ENCODE measurements around the gene SPA17. TPM values are rescaled to one million over a fixed set of nuclear protein-coding genes. Genes with fewer than 3 reads are reported as not detected.

Gene SPA17
- polyA plus RNA-seq, 2 donors = 7.1 to 7.8 TPM

DNA sequence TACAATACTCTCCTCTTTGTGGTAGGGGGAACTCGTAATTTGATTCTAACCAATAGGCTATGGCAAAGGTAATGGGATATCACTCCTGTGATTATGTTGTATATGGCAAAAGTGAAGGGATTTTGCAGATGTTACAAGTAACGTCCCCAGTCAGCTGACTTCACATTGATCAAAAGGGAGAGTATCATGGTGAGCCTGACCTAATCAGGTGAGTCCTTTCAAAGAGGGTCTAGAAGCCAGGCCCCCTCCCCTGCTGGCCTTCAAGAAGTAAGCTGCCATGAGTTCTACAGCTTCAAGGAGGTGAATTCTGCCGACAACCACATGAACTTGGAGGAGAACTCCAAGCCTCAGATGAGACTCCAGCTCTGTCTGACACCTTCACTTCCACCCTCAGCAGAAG lies 31.1 kb upstream of the SPA17 start:
- Histone ChIP-seq H3K4me1 (ENCODE audit: control insufficient read depth in 2 of 2, insufficient read depth in 2 of 2, low read length in 1 of 2) (no peaks in the 10 kb centered on the region), H3K27ac (ENCODE audit: low read depth in 2 of 2, low read length in 1 of 2) (no peak overlapping the region), H3K27me3 (ENCODE audit: control insufficient read depth in 1 of 2, insufficient read depth in 2 of 2, low read length in 2 of 2) (no peaks in the 10 kb centered on the region), H3K4me3 (ENCODE audit: low read depth in 1 of 2, low read length in 2 of 2) (no peak overlapping the region), H3K36me3 (ENCODE audit: control insufficient read depth in 2 of 2, insufficient read depth in 2 of 2, low read length in 1 of 2) (peaks cover 0 to 3% of the 10 kb centered on the region in 2 donors), H3K9me3 (ENCODE audit: control insufficient read depth in 2 of 2, insufficient read depth in 1 of 2, low read depth in 1 of 2, low read length in 1 of 2) (no peaks in the 10 kb centered on the region)
- 90 to 94% methylated on average over 3 of the region's 3 CpGs for WGBS, 2 donors

DNA sequence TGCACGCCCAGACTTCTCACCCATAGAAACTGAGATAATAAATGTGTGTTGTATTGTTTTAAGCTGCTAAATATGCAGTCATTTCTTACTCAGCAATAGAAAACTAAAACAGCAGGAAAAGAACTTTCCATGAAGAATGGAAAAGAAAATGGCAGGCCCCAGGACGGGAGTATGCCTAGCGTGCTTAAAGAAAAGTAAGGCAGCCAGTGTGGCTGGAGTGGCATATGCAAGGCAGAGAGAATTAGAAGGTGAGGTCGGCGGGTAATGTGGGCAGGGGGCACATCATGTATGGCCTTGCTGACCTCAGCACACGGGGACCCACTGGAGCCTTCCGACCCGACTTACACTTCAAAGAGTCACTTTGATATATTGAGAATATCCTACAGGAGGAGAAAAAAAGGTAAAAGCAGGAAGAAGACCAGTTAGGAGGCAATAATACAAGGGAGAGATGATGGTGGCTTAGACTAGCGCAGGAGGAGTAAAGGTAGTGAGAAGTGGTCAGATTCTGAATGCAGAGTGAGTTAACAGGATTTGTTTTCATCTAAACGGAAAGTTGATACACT lies 30.6 kb upstream of the SPA17 start:
- Histone ChIP-seq H3K27me3 (ENCODE audit: control insufficient read depth in 1 of 2, insufficient read depth in 2 of 2, low read length in 2 of 2) (no peaks in the 10 kb centered on the region), H3K4me3 (ENCODE audit: low read depth in 1 of 2, low read length in 2 of 2) (no peak overlapping the region), H3K36me3 (ENCODE audit: control insufficient read depth in 2 of 2, insufficient read depth in 2 of 2, low read length in 1 of 2) (peaks cover 2 to 3% of the 10 kb centered on the region in 2 donors), H3K9me3 (ENCODE audit: control insufficient read depth in 2 of 2, insufficient read depth in 1 of 2, low read depth in 1 of 2, low read length in 1 of 2) (no peaks in the 10 kb centered on the region), H3K27ac (ENCODE audit: low read depth in 2 of 2, low read length in 1 of 2) (no peak overlapping the region), H3K4me1 (ENCODE audit: control insufficient read depth in 2 of 2, insufficient read depth in 2 of 2, low read length in 1 of 2) (no peaks in the 10 kb centered on the region)
- 92 to 93% methylated on average over 10 of the region's 10 CpGs for WGBS, 2 donors

DNA sequence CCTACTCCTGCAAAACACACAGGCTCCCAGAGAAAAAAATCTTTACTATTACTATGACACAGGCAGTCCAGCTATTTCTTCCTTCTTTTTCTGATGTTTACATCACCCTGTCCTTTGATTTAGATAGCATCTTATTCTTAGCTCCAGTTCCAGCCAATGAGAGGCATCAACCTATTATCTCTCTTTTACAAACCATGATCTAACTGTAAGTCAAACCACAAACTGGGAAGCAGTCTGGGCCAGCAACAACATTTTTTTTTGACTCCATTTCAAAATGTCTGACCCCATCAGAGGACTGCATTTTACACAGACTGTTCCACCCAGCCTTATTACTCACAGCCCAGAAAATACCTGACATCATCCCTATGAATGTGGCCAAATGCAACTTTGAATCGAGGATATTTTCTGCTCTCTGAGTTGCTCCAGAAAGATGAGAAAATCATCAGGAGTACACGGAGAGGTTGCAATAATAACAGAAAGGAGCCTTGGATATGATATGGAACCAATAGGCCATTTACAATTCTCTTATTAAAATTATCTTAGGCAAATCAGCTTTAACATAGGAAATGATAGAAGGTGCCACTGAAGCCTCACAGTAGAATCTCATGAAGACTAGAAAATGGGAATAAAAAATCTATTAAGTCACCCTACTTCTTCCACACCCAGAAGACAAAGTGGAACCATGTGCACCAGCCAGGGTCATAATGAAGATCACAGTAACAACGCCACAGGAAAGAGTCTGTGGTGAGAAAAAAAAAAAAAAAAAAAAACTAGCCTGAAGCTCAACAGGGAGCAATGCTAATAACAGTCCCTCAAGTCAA lies 29.9 kb upstream of the SPA17 start:
- WGBS, 2 donors = 35 to 38% methylated on average over 3 of the region's 3 CpGs
- Histone ChIP-seq H3K4me1 (ENCODE audit: control insufficient read depth in 2 of 2, insufficient read depth in 2 of 2, low read length in 1 of 2) (no peaks in the 10 kb centered on the region), H3K27me3 (ENCODE audit: control insufficient read depth in 1 of 2, insufficient read depth in 2 of 2, low read length in 2 of 2) (no peaks in the 10 kb centered on the region), H3K36me3 (ENCODE audit: control insufficient read depth in 2 of 2, insufficient read depth in 2 of 2, low read length in 1 of 2) (peaks cover 2 to 3% of the 10 kb centered on the region in 2 donors), H3K27ac (ENCODE audit: low read depth in 2 of 2, low read length in 1 of 2) (no peak overlapping the region), H3K9me3 (ENCODE audit: control insufficient read depth in 2 of 2, insufficient read depth in 1 of 2, low read depth in 1 of 2, low read length in 1 of 2) (no peaks in the 10 kb centered on the region), H3K4me3 (ENCODE audit: low read depth in 1 of 2, low read length in 2 of 2) (no peak overlapping the region)

DNA sequence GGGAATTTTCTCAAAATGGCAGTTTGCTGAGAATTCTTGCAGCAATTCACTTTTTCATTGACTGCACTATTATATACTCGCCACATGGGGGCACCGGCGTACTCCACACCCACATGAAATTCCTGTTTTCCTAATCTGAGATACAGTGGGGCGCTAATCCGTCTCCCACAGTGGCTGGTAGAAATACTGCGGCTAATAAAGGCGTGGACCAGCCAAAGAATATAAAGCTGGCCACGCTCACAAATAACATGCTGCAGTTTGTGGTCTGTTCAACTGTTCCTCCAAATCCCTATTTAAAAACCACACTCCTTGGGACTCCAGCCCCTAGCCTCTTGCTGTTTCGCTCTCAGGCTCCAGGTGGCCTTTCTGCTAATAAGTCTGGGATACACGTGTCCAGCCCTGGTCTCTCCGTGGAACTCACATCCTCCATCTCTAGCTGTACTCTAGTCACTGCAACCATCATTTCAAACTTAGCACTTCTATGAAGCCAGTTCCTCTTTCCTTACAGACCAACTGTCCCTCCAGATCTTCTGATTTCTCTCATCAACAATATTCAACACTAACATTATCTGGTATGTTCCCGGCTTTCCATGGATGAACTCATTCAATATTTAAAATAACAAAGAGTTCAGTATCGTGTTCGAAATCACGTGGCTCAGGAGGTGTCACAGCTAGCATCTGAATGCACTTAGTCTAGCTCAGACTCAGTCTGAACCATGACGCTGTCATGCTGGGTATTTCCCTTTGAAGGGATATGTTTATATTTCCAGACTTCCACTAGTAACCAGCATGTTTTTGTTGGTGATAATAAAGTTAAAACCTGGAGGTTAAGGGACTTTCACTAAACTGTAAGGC lies 29.1 kb upstream of the SPA17 start:
- no peak overlapping the region for H3K27ac ChIP-seq (ENCODE audit: low read depth in 2 of 2, low read length in 1 of 2)
- no peaks in the 10 kb centered on the region for H3K4me1 ChIP-seq (ENCODE audit: control insufficient read depth in 2 of 2, insufficient read depth in 2 of 2, low read length in 1 of 2)
- WGBS, 2 donors = 22 to 25% methylated on average over 16 of the region's 16 CpGs
- peaks cover 2 to 3% of the 10 kb centered on the region in 2 donors for H3K36me3 ChIP-seq (ENCODE audit: control insufficient read depth in 2 of 2, insufficient read depth in 2 of 2, low read length in 1 of 2)
- no peaks in the 10 kb centered on the region for H3K9me3 ChIP-seq (ENCODE audit: control insufficient read depth in 2 of 2, insufficient read depth in 1 of 2, low read depth in 1 of 2, low read length in 1 of 2)
- no peaks in the 10 kb centered on the region for H3K27me3 ChIP-seq (ENCODE audit: control insufficient read depth in 1 of 2, insufficient read depth in 2 of 2, low read length in 2 of 2)
- no peak overlapping the region for H3K4me3 ChIP-seq (ENCODE audit: low read depth in 1 of 2, low read length in 2 of 2)

DNA sequence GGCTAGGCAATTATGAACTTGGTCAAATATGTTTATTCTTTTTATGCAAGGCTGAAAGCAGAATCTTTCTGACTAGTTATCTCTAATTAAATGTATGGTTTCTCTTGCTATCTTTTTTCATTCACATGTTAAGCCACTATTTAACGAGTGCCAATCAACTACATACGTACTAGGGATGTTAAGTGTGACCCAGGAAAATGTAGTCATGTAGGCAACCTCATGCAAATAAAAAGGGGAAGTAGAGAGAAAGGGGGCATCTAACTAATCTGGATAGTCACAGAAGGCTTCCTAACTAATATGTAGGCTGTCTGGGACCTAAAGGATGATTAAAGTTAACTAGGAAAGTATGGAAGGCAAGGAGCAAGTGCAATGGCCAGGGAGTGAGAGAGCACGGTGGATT lies 27.6 kb upstream of the SPA17 start:
- WGBS, 2 donors = 79 to 88% methylated on average over 3 of the region's 3 CpGs
- Histone ChIP-seq H3K4me3 (ENCODE audit: low read depth in 1 of 2, low read length in 2 of 2) (no peak overlapping the region), H3K9me3 (ENCODE audit: control insufficient read depth in 2 of 2, insufficient read depth in 1 of 2, low read depth in 1 of 2, low read length in 1 of 2) (no peaks in the 10 kb centered on the region)

GRCh38 chr11:124648610-124649009 lies 25.1 kb upstream of the SPA17 start:
- no peak overlapping the region for H3K27ac ChIP-seq (ENCODE audit: low read depth in 2 of 2, low read length in 1 of 2)
- no peaks in the 10 kb centered on the region for H3K27me3 ChIP-seq (ENCODE audit: control insufficient read depth in 1 of 2, insufficient read depth in 2 of 2, low read length in 2 of 2)
- no peaks in the 10 kb centered on the region for H3K9me3 ChIP-seq (ENCODE audit: control insufficient read depth in 2 of 2, insufficient read depth in 1 of 2, low read depth in 1 of 2, low read length in 1 of 2)
- no peaks in the 10 kb centered on the region for H3K4me1 ChIP-seq (ENCODE audit: control insufficient read depth in 2 of 2, insufficient read depth in 2 of 2, low read length in 1 of 2)
- peaks cover 0 to 4% of the 10 kb centered on the region in 2 donors for H3K36me3 ChIP-seq (ENCODE audit: control insufficient read depth in 2 of 2, insufficient read depth in 2 of 2, low read length in 1 of 2)
- H3K4me3 ChIP-seq (ENCODE audit: low read depth in 1 of 2, low read length in 2 of 2) = no peak overlapping the region
- 77 to 80% methylated on average over 6 of the region's 6 CpGs for WGBS, 2 donors

More for the DNA sequence above, 27.6 kb upstream of the SPA17 start:
- Histone ChIP-seq H3K27ac (ENCODE audit: low read depth in 2 of 2, low read length in 1 of 2) (no peak overlapping the region), H3K36me3 (ENCODE audit: control insufficient read depth in 2 of 2, insufficient read depth in 2 of 2, low read length in 1 of 2) (peaks cover 2% of the 10 kb centered on the region in 2 donors), H3K4me1 (ENCODE audit: control insufficient read depth in 2 of 2, insufficient read depth in 2 of 2, low read length in 1 of 2) (no peaks in the 10 kb centered on the region), H3K27me3 (ENCODE audit: control insufficient read depth in 1 of 2, insufficient read depth in 2 of 2, low read length in 2 of 2) (no peaks in the 10 kb centered on the region)

DNA sequence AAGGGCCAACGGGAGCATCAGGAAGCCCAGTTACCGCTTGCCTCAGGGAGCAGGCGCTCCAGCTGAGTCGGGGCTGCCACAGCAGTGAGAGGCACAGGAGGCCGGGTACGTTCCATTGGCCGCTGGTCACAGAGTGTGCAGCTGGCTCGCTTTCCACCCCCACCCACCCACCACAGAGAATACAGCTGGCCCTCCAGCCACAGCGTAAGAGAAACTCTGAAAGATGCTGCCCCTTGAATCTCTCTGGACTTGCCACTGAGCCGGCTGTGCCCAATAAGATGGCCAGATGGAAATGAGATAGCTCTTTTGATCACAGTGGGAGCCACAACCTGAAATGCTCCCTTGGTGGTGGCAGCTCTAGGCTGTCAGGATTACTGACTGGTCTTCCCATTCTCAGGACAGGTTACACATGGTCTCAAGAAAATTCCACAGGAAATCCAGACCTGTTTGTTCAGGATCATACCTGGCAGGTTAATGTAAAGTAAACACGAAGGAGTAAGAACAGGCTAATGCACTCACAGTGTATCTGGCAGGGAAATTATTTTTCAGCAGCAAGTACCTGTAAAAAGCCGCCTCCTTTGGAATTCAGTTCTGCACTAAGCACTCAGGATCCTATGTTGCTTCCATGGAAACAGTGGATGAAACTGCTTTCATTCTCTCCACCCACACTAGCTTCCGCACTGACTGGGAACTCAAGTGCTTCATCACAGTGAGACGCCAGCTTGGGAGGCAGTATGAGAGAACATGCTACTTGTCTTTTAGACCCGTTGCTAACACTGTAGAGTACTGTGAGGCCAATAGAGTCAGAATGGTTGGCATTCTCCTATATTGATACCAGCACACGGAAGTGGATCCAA lies 16.7 kb upstream of the SPA17 start:
- H3K36me3 ChIP-seq (ENCODE audit: control insufficient read depth in 2 of 2, insufficient read depth in 2 of 2, low read length in 1 of 2) = peaks cover 0 to 2% of the 10 kb centered on the region in 2 donors
- 62 to 72% methylated on average over 16 of the region's 16 CpGs for WGBS, 2 donors
- no peak overlapping the region for H3K4me3 ChIP-seq (ENCODE audit: low read depth in 1 of 2, low read length in 2 of 2)
- H3K27me3 ChIP-seq (ENCODE audit: control insufficient read depth in 1 of 2, insufficient read depth in 2 of 2, low read length in 2 of 2) = no peaks in the 10 kb centered on the region
- H3K4me1 ChIP-seq (ENCODE audit: control insufficient read depth in 2 of 2, insufficient read depth in 2 of 2, low read length in 1 of 2) = peaks cover 0 to 2% of the 10 kb centered on the region in 2 donors
- no peak overlapping the region for H3K27ac ChIP-seq (ENCODE audit: low read depth in 2 of 2, low read length in 1 of 2)
- no peaks in the 10 kb centered on the region for H3K9me3 ChIP-seq (ENCODE audit: control insufficient read depth in 2 of 2, insufficient read depth in 1 of 2, low read depth in 1 of 2, low read length in 1 of 2)

- peaks cover 0 to 2% of the 10 kb centered on the region in 2 donors for H3K4me1 ChIP-seq (ENCODE audit: control insufficient read depth in 2 of 2, insufficient read depth in 2 of 2, low read length in 1 of 2)
- no peaks in the 10 kb centered on the region for H3K9me3 ChIP-seq (ENCODE audit: control insufficient read depth in 2 of 2, insufficient read depth in 1 of 2, low read depth in 1 of 2, low read length in 1 of 2)
- H3K27ac ChIP-seq (ENCODE audit: low read depth in 2 of 2, low read length in 1 of 2) = no peak overlapping the region
- no peaks in the 10 kb centered on the region for H3K36me3 ChIP-seq (ENCODE audit: control insufficient read depth in 2 of 2, insufficient read depth in 2 of 2, low read length in 1 of 2)
- WGBS, 2 donors = 85 to 86% methylated on average over 5 of the region's 5 CpGs
- H3K27me3 ChIP-seq (ENCODE audit: control insufficient read depth in 1 of 2, insufficient read depth in 2 of 2, low read length in 2 of 2) = no peaks in the 10 kb centered on the region
- H3K4me3 ChIP-seq (ENCODE audit: low read depth in 1 of 2, low read length in 2 of 2) = no peak overlapping the region
Measured at GRCh38 chr11:124657904-124658303, 15.8 kb upstream of the SPA17 start.

DNA sequence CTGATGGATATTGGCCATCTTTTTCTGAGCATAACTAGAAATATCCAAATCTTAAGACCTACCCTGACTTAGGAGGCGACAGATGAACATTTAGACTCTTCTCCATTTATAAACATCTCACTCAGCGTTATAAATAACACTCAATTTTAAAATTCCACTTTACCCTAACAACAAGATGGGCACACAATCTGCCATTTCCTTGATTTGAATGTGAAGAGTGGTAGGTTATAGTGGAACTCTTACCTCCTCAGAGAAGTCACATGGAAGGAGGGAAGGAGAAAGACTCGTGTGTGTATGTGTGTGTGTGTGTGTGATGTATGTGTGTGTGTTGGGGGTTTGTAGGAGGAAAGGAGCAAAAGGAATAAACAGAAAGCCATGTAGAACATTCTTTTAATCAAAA lies 15.2 kb upstream of the SPA17 start:
- no peak overlapping the region for H3K27ac ChIP-seq (ENCODE audit: low read depth in 2 of 2, low read length in 1 of 2)
- H3K4me1 ChIP-seq (ENCODE audit: control insufficient read depth in 2 of 2, insufficient read depth in 2 of 2, low read length in 1 of 2) = peaks cover 0 to 2% of the 10 kb centered on the region in 2 donors
- H3K4me3 ChIP-seq (ENCODE audit: low read depth in 1 of 2, low read length in 2 of 2) = no peak overlapping the region
- H3K9me3 ChIP-seq (ENCODE audit: control insufficient read depth in 2 of 2, insufficient read depth in 1 of 2, low read depth in 1 of 2, low read length in 1 of 2) = no peaks in the 10 kb centered on the region
- no peaks in the 10 kb centered on the region for H3K27me3 ChIP-seq (ENCODE audit: control insufficient read depth in 1 of 2, insufficient read depth in 2 of 2, low read length in 2 of 2)
- no peaks in the 10 kb centered on the region for H3K36me3 ChIP-seq (ENCODE audit: control insufficient read depth in 2 of 2, insufficient read depth in 2 of 2, low read length in 1 of 2)
- WGBS, 2 donors = 85 to 87% methylated on average over 3 of the region's 3 CpGs

All from esophagus (tissue), 2 donors.